GM04504 (cell line): ENCODE data around the gene PTGR2.
A peak's percentile ranks its signal among the peaks of the same experiment; 100 is the strongest.
"Not testable (repeated sequence)": the region's sequence is repeated elsewhere in the genome, so short reads cannot be mapped to it uniquely, and the experiment has no call there.

Experiments
- DNase-seq: peaks from one replicate; pipeline ENCODE4 v3.0.0-alpha.2; 2012; ENCODE audit warnings: low read depth

Gene PTGR2

DNA sequence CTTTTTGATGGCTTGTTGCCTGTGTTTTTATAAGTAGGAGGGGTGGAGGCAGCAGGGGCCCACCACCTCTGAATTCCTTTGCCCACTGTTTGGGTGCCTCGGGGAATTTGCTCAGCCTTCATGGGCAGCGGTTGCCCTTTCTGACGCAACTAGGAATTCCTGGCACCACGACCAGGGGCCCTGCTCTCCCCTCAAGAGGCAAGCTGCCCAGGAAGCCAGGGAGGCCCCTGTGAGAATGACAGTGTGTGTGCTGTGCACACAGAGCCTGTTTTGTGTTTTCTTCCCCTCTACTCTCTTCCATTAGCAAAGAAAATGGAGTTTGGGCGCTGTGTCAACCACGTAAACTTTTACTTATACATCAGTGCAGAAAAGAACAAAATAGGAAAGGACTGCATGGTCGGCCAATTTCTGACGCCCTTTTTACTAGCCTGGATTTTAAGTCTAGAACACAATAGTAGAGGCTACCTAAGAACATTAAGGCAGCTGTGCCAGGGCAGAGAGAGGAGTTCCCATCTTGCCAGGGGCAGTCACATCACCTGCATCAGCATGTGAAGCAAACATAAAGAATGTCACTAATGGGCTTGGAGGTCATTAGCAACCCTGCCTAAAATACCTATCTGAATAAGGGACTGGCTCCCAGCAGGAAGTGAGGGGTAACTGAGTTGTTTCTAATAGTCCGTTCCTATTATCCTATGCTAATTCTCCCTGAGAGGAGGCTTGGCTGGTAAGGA lies 17.9 kb upstream of the PTGR2 start:
- no peak for DNase-seq

DNA sequence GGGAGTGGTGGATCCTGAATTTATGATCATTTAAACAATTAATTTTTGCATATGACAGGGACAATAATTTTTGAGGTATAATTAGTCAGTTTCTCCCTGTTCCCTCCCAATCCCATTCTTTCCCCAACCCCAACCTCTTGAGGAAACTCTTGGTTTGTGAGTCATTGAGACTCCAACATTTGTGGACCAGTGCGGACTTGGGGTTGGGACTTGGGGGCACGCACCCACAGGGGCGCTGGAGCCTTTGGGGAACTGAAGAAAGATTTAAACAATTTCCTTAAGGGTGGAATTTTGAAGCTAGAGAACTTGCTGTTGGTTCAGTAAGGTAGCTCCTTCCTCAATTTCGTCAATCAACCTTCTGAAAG lies 17.4 kb upstream of the PTGR2 start:
- DNase-seq: no peak

DNA sequence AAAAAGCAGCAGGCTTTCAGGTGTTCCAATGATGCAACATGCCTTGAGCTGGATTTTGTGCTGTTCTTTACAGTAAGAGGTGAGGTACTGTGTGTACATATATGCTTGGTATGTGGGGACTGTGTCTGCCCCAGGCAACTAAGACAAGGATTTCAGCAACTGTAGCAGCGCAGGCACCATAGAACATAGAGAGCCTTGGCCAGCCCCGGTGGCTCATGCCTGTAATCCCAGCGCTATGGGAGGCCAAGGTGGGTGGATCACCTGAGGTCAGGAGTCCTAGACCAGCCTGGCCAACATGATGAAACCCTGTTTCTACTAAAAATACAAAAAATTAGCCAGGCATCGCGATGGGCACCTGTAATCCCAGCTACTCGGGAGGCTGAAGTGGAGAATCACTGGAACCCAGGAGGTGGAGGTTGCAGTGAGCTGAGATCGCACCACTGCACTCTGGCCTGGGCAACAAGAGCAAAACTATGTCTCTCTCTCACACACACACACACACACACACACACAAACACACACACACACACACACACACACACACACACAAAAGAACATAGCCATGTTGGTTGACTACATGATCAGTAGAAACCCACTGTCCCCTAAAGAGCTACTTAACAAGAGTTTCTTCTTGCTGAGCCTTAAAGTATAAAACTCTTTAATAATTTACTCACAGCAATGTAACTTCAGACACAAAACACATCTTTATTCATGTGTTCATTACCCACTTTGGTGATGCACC lies 13.2 kb upstream of the PTGR2 start:
- not testable (repeated sequence) for DNase-seq

- no peak for DNase-seq
Measured at GRCh38 chr14:73842201-73842600, 9.4 kb upstream of the PTGR2 start.

DNA sequence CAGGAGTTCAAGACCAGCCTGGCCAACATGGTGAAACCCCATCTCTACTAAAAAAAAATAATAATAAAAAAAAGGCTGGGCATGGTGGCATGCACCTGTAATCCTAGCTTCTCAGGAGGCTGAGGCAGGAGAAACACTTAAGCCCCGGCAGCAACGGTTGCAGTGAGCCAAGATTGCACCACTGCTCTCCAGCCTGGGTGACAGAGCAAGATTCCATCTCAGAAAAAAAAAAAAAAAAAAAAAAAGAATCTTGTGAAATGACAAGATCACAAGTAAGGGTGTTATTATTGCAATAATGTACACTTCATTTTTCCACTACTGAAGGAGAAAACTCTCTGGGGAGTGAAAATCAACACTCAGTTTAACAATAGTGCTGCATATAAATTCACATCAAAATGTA lies 8.8 kb upstream of the PTGR2 start:
- no peak for DNase-seq

DNA sequence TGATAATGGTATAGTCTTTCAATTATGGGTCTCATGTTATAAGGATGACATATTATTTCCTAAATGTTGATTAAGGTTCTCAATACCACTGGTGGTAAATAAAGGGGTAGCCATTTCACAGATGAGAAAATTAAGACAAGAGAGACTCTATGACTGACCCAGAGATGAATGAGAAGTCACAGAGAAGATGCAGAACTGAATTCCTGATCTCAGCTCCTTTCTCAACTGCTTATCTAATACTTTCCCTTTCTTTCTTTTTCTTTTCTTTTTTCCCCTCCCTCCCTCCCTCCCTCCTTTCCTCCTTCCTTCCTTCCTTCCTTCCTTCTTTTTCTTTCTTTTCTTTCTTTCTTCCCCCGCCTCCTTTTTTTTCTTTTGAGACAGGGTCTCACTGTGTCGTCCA lies 8.3 kb upstream of the PTGR2 start:
- DNase-seq: no peak

GRCh38 chr14:73846947-73847346 lies 4.7 kb upstream of the PTGR2 start:
- DNase-seq: no peak

GRCh38 chr14:73851000-73851399 lies 631 bp upstream of the PTGR2 start:
- no peak for DNase-seq

DNA sequence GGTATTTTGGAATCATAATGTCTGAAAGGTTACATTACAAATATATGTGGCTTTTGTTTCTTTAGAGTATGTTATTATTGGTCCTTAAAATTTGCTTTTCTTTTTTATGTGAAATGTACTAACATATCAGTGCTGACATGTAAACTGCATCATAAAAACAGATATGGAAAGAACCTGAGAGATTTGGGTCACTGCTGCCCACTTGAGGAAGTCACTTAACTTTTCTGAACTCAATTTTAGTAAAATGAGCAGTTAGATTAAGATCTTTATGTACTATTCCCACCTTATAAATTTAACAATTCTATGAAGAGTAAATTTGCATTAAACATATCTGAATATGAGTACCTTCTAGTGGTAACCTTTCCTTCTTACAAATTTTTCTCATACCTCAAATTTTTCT lies 7.5 kb downstream of the PTGR2 start:
- no peak for DNase-seq

DNA sequence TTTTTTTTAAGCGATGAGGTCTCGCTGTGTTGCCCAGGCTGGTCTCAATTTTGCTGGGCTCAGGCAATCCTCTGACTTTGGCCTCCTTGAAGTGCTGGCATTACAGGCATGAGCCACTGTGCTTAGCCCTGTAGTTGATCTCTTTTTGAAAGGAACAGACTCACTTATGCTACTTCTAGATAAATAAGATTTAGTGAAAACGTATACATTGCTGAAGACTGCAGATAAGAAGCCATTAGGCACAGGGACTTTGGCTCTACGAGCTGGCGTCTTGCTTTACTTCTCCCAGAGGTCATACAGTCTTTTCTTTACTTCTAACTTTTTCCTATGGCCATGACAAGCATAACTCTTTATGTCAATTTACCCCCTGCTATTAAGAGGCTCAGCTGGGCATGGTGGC lies 9.4 kb downstream of the PTGR2 start:
- DNase-seq: no peak

DNA sequence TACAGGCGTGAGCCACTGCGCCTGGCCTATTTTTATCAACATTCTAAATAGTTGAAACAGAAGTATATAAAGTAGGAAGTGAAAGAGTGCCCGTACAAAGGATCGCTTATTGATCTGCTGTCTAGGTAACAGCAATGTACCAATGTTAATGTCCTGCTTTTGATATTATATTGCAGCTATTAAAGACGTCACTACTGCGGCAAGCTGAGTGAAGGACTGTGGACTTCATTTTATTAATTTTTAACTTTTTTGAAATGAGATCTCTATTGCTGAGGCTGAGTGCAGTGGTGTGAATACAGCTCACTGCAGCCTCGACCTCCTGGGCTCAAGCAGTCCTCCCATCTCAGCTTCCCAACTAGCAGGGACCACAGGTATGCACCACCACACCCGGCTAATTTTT lies 10.8 kb downstream of the PTGR2 start:
- no peak for DNase-seq

GRCh38 chr14:73863209-73863608 lies 11.6 kb downstream of the PTGR2 start:
- no peak for DNase-seq

DNA sequence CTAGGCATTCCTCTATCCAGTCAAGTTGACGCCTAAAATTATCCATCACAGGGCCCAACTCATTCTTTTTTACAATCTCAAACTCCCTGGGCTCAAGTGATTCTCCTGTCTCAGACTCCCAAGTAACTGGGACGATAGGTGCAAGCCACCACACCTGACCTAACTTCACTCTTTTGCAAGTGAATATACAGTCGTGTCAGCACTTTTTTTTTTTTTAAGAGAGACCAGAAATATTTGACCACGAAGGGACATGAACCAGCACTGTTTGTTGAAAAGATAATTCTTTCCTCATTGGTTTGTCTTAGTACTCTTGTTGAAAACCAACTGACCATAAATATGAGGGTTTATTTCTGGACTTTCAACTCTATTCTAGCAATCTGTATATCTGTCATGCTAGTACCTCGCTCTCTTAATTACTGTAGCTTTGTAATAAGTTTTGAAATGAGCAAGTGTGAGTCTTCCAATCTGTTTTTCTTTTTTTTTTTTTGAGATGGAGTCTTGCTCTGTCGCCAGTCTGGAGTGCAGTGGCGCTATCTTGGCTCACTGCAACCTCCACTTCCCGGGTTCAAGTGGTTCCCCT lies 14.0 kb downstream of the PTGR2 start:
- DNase-seq: no peak

GRCh38 chr14:73869754-73870153 lies 18.1 kb downstream of the PTGR2 start:
- not testable (repeated sequence) for DNase-seq

GRCh38 chr14:73870525-73871235 lies 19.0 kb downstream of the PTGR2 start:
- no peak for DNase-seq

DNA sequence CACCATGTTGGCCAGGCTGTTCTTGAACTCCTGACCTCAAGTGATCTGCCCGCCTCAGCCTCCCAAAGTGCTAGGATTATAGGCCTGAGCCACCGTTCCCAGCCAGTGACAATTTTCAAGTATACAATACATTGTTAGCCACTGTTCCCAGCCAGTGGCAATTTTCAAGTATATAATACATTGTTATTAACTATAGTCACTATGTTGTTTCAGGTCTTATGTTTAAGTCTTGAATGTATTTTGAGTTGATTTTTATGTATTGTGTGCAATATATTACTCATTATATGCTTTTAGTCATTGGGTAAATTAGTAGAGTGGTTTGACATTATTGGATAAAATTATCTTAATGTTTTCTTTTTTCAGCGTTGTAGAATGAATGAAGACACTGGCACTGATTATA lies 22.0 kb downstream of the PTGR2 start:
- DNase-seq: no peak

- DNase-seq: no peak
Measured at GRCh38 chr14:73877790-73878189, 26.2 kb downstream of the PTGR2 start.

- no peak for DNase-seq
Measured at GRCh38 chr14:73878436-73878835, 26.8 kb downstream of the PTGR2 start.

- DNase-seq: no peak
Measured at GRCh38 chr14:73879027-73879426, 27.4 kb downstream of the PTGR2 start.

DNA sequence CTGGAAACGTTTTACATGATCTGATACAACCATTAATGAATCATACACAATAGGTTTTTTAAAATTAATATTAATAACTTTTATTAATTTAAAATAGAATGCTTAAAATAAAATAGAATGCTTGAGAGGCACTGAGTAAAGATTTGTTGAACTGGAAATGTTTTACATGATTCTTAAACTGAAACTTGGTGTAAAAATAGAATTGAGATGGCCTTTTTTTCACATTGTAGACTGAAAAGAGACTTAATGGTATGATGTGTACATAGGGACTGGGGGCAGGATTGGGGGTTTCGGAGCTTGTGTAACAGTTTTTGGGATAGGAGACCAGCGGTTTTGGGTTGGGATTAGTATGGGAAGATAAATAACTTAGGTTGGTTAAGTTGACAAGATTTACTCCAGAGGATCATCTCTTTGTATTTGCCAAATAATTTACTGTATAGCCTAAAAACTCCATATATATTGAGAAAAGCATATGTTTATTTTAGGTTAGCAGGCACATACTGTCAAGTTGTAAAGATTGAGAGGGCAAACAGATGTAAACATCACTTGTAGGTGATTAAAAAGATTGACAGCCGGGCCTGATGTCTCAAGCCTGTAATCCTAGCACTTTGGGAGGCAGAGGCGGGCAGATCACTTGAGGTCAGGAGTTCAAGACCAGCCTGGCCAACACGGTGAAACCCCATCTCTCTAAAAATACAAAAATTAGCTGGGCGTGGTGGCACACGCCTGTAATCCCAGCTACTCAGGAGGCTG lies 33.0 kb downstream of the PTGR2 start:
- DNase-seq: no peak

DNA sequence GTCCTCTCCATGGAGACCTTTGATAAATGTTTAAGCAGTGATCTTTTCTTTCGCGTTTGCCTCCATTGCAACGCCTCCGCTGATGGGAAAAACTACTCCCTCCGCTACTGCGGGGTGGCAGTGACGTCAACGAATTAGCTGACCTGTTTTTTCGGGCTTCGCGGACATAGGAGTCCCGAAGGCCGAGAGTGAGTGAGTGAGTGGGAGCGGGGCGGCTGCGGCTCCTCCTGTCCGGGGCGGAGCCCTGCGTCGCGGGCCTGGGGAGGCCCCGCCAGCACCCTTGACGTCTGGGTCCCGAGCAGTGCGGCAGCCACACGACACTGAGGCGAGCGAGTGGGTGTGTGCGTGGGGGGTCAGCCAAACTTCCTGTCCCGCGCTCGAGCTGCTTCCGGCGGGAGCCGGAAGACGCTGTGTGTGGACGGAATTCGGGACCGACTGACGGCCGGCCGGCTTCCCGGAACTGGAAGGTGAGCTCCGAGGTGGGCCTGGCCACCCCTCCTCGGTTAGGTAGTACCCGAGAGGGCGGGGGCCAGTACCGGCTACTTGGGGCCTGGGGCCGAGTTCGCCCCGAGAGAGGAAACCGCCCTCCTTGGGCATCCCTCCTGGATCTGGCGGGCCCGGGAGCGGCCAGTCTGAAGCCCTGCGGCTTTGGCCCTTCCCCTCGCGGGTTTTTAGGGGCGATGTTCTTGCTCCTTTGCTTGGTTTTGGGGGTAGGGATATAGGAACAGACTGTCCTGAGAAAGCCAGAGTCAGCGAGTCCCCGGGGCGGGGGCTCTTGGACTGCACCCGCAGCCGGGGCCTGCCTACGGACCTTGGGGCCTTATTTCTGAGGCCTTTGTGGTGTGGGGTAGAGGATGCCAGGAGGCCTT lies 35.1 kb downstream of the PTGR2 start, which contains the start of gene ZNF410:
Gene ZNF410, plus strand, starts transcription at position 411 of the 869 bp plus-strand sequence. CDS start 5,317 bp downstream, outside the sequence.
- peak; percentile 94 for DNase-seq
